GM11168 (cell line): ENCODE data around the gene TAP1.
"Not testable (repeated sequence)": the region's sequence is repeated elsewhere in the genome, so short reads cannot be mapped to it uniquely, and the experiment has no call there.

Experiments
- in situ Hi-C: fragments of 300-500 bp; cut with MboI; formaldehyde crosslinking; loops from one replicate; pipeline ENCODE4 v1.12.0; 2022; ENCODE audit warnings: low sequenced_read_pairs; ENCODE audit not compliant: unreplicated experiment

TAP1 gene

GRCh38 chr6:32814145-32814544 lies 39.4 kb downstream of the TAP1 start:
- in situ Hi-C loops: no loop called here

- in situ Hi-C loops: no loop called here
Measured at GRCh38 chr6:32809171-32809570, 44.3 kb downstream of the TAP1 start.

GRCh38 chr6:32807020-32807580 lies 46.4 kb downstream of the TAP1 start:
- in situ Hi-C loops: no loop called here

- in situ Hi-C loops: not testable (repeated sequence)
Measured at GRCh38 chr6:32805404-32805803, 48.1 kb downstream of the TAP1 start.

- in situ Hi-C loops: no loop called here
Measured at GRCh38 chr6:32803416-32803815, 50.1 kb downstream of the TAP1 start.

GRCh38 chr6:32799740-32800139 lies 53.8 kb downstream of the TAP1 start:
- in situ Hi-C loops: loop anchor here (10.0 to 25.0 kb wide), 2 partner anchors 385 to 562 kb away; no protein-coding TSS in a partner anchor

- in situ Hi-C loops: loop anchor here (10.0 to 25.0 kb wide), 2 partner anchors 384 to 562 kb away; no protein-coding TSS in a partner anchor
Measured at GRCh38 chr6:32799168-32799567, 54.3 kb downstream of the TAP1 start.

- in situ Hi-C loops: loop anchor here (10.0 to 25.0 kb wide), 2 partner anchors 382 to 560 kb away; no protein-coding TSS in a partner anchor
Measured at GRCh38 chr6:32796848-32797776, 56.4 kb downstream of the TAP1 start.
